ENCODE results near the gene CCDC171. TPM values are rescaled to one million over a fixed set of nuclear protein-coding genes. Genes with fewer than 3 reads are reported as not detected.
A peak's percentile ranks its signal among the peaks of the same experiment; 100 is the strongest.
"Not testable (repeated sequence)": the region's sequence is repeated elsewhere in the genome, so short reads cannot be mapped to it uniquely, and the experiment has no call there.

CCDC171 gene
- polyA plus RNA-seq, 4 donors = 4.5 to 6.8 (median 5.7) TPM

- no peak for DNase-seq (ENCODE audit: low read depth in 4 of 4, low spot score in 3 of 4)
Measured at GRCh38 chr9:15670246-15670645, 117.4 kb downstream of the CCDC171 start.

DNA sequence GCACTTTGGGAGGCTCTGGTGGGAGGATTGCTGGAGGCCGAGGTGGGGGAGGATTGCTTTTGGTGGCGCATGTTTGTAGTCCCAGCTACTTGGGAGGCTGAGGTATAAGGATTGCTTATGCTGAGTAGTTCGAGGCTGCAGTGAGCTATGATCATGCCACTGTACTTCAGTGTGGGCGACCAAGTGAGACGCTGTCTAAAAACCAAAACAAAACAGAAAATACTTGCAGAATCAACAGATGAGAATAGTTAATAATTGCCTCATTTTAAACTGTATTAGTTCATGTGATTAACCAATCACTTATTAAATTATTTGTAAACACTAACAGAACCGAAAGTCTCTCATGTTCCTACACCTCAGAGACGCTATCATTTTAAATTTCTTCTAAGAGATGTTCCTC is 118.1 kb downstream of the CCDC171 start:
- DNase-seq (ENCODE audit: low read depth in 4 of 4, low spot score in 3 of 4) = no peak

DNA sequence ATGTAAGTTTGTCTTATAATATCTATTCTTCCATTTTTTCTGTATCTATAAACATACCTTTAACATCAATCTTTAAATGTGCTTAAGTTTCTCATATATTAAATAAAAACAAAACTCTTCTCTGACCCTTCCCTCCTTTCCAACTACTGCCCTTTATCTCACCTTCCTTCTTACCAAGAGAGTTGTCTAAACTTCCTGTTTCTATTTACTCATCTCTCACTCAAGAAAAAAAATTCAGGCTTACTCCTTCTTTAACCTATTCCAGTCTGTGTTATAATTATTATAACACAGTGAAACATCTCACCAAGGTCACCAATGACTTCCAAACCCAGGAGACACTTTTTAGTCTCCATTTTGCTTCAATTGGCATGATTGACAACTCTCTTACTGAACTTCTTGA is 140.9 kb downstream of the CCDC171 start:
- DNase-seq (ENCODE audit: low read depth in 4 of 4, low spot score in 3 of 4) = no peak

- DNase-seq (ENCODE audit: low read depth in 4 of 4, low spot score in 3 of 4) = no peak
Measured at GRCh38 chr9:15696979-15697378, 144.1 kb downstream of the CCDC171 start.

DNA sequence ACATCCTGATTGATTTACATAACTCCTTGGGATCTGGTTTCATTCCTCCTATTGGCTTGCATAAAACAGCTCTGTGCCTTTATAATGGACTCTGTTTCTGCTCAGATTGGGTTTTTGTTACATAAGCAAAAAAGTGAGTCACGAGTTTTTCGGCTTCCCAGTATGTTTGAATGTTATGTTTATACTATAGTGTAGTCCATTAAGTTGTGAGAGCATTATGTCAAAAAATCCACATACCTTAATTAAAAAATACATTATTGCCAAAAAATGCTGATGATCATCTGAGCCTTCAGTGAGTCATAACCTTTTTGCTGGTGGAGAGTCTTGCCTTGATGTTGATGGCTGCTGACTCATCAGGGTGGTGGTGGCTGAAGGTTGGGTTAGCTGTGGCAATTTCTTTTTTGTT is 144.6 kb downstream of the CCDC171 start:
- DNase-seq (ENCODE audit: low read depth in 4 of 4, low spot score in 3 of 4) = no peak

DNA sequence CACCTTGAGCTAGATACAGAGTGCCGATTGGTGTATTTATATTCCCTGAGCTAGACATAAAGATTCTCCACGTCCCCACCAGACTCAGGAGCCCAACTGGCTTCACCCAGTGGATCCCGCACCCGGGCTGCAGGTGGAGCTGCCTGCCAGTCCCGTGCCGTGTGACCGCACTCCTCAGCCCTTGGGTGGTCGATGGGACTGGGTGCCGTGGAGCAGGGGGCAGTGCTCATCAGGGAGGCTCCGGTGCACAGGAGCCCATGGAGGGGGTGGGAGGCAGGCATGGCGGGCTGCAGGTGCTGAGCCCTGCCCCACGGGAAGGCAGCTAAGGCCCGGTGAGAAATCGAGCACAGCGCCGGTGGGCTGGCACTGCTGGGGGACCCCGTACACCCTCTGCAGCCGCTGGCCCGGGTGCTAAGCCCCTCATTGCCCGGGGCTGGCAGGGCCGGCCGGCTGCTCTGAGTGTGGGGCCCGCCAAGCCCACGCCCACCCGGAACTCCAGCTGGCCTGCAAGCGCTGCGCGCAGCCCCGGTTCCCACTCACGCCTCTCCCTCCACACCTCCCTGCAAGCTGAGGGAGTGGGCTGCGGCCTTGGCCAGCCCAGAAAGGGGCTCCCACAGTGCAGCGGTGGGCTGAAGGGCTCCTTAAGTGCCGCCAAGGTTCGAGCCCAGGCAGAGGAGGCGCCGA is 147.2 kb downstream of the CCDC171 start:
- not testable (repeated sequence) for DNase-seq (ENCODE audit: low read depth in 4 of 4, low spot score in 3 of 4)

DNA sequence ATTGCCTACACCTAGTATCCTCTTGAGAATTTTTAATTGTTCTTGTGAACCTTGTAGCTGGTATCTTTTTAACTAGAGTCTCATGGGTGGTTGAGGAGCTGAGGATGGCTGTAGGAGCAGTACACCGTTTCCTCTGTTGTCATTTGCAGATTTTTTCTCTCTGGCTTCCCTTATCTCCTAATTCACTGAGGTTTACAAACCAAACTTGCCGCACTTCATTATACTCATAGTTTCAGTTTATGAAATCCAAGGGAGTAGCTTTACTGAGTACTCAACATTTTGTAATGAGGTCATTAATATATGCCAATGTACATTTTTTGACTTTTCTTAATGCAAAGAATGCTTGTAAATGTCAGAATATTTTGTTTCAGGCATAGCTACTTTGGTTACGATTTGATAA is 154.2 kb downstream of the CCDC171 start:
- no peak for DNase-seq (ENCODE audit: low read depth in 4 of 4, low spot score in 3 of 4)

DNA sequence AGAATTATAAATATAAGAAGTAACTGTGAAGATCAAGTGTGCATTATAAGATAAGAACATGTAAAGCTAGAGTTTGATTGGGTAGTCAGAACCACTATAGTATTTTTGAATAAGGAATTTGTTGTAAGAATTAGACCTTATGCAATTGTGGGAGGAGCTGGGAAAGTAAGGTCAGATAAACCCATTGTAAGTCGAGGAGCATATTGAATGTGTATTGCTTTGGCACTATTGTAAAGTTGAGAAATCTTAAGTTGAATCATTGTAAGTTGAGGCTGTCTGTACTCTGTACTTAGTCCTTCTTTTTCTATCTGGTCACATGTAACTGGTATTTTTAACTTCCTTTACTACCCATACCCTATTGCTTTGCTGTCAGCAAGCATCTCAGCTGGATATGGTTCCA is 158.7 kb downstream of the CCDC171 start:
- DNase-seq (ENCODE audit: low read depth in 4 of 4, low spot score in 3 of 4) = no peak

DNA sequence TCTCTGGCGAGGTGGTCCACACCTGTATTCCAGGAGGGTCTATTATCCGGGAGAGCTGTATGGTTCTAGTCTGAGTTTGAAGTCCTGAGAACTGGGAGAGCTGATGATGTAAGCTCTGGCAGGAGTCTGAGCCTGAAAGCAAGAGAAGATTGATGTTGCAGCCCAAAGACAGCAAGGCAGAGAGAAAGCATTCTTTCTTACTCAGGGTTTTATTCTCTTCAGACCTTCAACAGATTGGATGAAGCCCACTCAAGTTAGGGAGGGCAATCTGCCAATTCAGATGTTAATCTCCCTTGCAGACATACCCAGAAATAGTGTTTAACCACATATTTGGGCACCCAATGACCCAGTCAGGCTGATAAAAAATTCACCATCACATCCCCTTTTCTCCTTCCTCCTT is 159.1 kb downstream of the CCDC171 start:
- no peak for DNase-seq (ENCODE audit: low read depth in 4 of 4, low spot score in 3 of 4)

- no peak for DNase-seq (ENCODE audit: low read depth in 4 of 4, low spot score in 3 of 4)
Measured at GRCh38 chr9:15714746-15715145, 161.9 kb downstream of the CCDC171 start.

DNA sequence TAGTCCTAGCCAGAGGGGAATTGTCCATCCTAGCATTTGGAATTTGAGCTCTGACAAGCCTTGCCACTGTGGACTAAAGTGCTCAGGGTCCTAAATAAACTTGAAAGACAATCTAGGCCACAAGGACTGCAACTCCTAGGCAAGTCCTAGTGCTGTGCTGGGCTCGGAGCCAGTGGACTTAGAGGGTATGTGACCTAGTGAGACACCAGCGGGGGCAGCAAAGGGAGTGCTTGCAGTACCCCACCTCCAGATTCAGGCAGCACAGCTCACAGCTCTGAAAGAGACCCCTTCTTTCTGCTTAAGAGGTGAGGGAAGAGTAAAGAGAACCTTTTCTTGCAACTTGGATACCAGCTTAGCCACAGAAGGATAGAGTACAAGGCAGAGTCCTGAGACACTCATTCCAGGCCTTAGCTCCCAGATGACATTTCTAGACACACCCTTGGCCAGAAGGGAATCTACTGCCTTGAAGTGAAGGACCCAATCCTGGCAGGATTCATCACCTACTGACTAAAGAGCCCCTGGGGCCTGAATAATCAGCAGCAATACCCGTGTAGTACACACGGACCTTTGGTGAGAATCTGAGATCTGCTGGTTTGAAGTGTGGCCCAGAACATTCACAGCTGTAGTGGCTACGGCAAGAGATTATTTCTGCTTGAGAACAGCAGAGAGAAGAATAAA is 164.6 kb downstream of the CCDC171 start:
- DNase-seq (ENCODE audit: low read depth in 4 of 4, low spot score in 3 of 4) = no peak

GRCh38 chr9:15718423-15718822 is 165.6 kb downstream of the CCDC171 start:
- DNase-seq (ENCODE audit: low read depth in 4 of 4, low spot score in 3 of 4) = no peak

GRCh38 chr9:15720861-15721260 is 168.0 kb downstream of the CCDC171 start:
- DNase-seq (ENCODE audit: low read depth in 4 of 4, low spot score in 3 of 4) = no peak

GRCh38 chr9:15722888-15723287 is 170.0 kb downstream of the CCDC171 start:
- DNase-seq (ENCODE audit: low read depth in 4 of 4, low spot score in 3 of 4) = no peak

DNA sequence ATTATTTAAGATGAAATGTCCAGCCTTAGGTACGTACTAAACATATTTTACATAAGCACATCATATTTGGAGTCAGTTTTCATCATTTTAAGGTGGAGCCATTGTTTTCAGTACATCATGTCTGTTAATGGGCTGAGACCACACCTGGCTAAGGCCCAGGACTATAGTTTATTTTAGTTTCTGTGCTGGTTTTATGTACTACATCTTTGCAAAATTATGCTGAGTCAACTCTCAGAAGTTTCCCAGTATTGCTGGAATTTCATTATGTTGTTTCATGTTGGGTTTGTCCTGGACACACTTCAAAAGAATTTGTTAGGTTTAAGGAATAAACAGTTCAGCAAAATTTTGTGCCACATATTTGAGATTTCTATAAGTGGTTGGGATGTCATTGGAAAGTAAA is 171.2 kb downstream of the CCDC171 start:
- no peak for DNase-seq (ENCODE audit: low read depth in 4 of 4, low spot score in 3 of 4)

- no peak for DNase-seq (ENCODE audit: low read depth in 4 of 4, low spot score in 3 of 4)
Measured at GRCh38 chr9:15724612-15725011, 171.8 kb downstream of the CCDC171 start.

GRCh38 chr9:15725953-15726352 is 173.1 kb downstream of the CCDC171 start:
- DNase-seq (ENCODE audit: low read depth in 4 of 4, low spot score in 3 of 4) = no peak

DNA sequence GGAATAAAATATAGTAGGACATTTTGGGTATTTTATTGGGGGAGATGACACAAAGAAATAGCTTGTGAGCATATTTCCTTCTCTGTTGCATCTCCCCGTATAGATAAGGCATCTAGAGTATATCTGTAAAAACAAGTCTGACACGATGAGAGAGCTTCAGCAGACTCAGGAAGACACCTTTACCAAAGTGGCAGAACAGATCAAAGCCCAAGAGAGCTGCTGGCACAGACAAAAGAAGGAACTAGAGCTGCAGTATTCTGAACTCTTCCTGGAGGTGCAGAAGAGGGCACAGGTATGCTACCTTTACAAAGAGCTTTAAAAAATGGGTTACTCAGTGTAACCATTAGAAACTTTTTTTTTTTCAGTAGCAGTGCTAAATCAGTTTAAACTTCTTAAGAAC is 176.7 kb downstream of the CCDC171 start:
- no peak for DNase-seq (ENCODE audit: low read depth in 4 of 4, low spot score in 3 of 4)

- no peak for DNase-seq (ENCODE audit: low read depth in 4 of 4, low spot score in 3 of 4)
Measured at GRCh38 chr9:15735083-15735857, 182.4 kb downstream of the CCDC171 start.

- no peak for DNase-seq (ENCODE audit: low read depth in 4 of 4, low spot score in 3 of 4)
Measured at GRCh38 chr9:15736569-15736968, 183.7 kb downstream of the CCDC171 start.

- DNase-seq (ENCODE audit: low read depth in 4 of 4, low spot score in 3 of 4) = peak in 2 of 4 donors; percentile 6 to 14
Measured at GRCh38 chr9:15738011-15738410, 185.2 kb downstream of the CCDC171 start.

- no peak for DNase-seq (ENCODE audit: low read depth in 4 of 4, low spot score in 3 of 4)
Measured at GRCh38 chr9:15741015-15741414, 188.2 kb downstream of the CCDC171 start.

Measured in left renal pelvis (tissue), 4 donors.